ENCODE results near the gene CXCL16.
A peak's percentile ranks its signal among the peaks of the same experiment; 100 is the strongest.
"Not testable (repeated sequence)": the region's sequence is repeated elsewhere in the genome, so short reads cannot be mapped to it uniquely, and the experiment has no call there.

CXCL16 gene

GRCh38 chr17:4719684-4720221 is 20.0 kb downstream of the CXCL16 start:
- DNase-seq, result no peak

GRCh38 chr17:4719146-4719545 is 20.6 kb downstream of the CXCL16 start:
- no peak for DNase-seq

GRCh38 chr17:4718276-4718675 is 21.5 kb downstream of the CXCL16 start:
- DNase-seq, result no peak

GRCh38 chr17:4717791-4718190 is 21.9 kb downstream of the CXCL16 start:
- DNase-seq, result no peak

GRCh38 chr17:4716081-4716480 is 23.6 kb downstream of the CXCL16 start:
- DNase-seq, result no peak

- no peak for DNase-seq
Observed at GRCh38 chr17:4715063-4715744, 24.5 kb downstream of the CXCL16 start.

GRCh38 chr17:4714340-4715062 is 25.2 kb downstream of the CXCL16 start:
- not testable (repeated sequence) for DNase-seq

GRCh38 chr17:4712526-4712925 is 27.2 kb downstream of the CXCL16 start:
- no peak for DNase-seq

- DNase-seq, result no peak
Observed at GRCh38 chr17:4711661-4712181, 28.0 kb downstream of the CXCL16 start.

- DNase-seq, result no peak
Observed at GRCh38 chr17:4710693-4711634, 28.8 kb downstream of the CXCL16 start.

GRCh38 chr17:4709794-4710692 is 29.7 kb downstream of the CXCL16 start, which contains the start of gene ARRB2:
TSS of gene ARRB2 (plus strand) at chr17:4710632. CDS start at chr17:4710722, 90 bp downstream.
- peak; percentile 42 for DNase-seq

GRCh38 chr17:4708436-4708835 is 31.3 kb downstream of the CXCL16 start:
- DNase-seq, result no peak

- no peak for DNase-seq
Observed at GRCh38 chr17:4706121-4706520, 33.6 kb downstream of the CXCL16 start.

GRCh38 chr17:4704991-4705390 is 34.7 kb downstream of the CXCL16 start:
- no peak for DNase-seq

- DNase-seq, result not testable (repeated sequence)
Observed at GRCh38 chr17:4704574-4704907, 35.2 kb downstream of the CXCL16 start.

- DNase-seq, result no peak
Observed at GRCh38 chr17:4703330-4703691, 36.4 kb downstream of the CXCL16 start.

GRCh38 chr17:4701116-4701515 is 38.6 kb downstream of the CXCL16 start:
- no peak for DNase-seq

- not testable (repeated sequence) for DNase-seq
Observed at GRCh38 chr17:4699401-4700056, 40.2 kb downstream of the CXCL16 start.

- no peak for DNase-seq
Observed at GRCh38 chr17:4696437-4696805, 43.3 kb downstream of the CXCL16 start.

- DNase-seq, result no peak
Observed at GRCh38 chr17:4693416-4693815, 46.3 kb downstream of the CXCL16 start.

- no peak for DNase-seq
Observed at GRCh38 chr17:4691686-4692085, 48.0 kb downstream of the CXCL16 start.

All from cortex of kidney (tissue), 1 donor.